MM.1S (cell line): ENCODE measurements around the gene MMP24.

Source experiments
- DNase-seq: peaks from one replicate; pipeline ENCODE4 v3.0.0-alpha.2; 2015
- H2AFZ ChIP-seq: fragments of 300-600 bp; sonication (generic); 2 replicates; pipeline ENCODE4 v1.6.0; 2016; ENCODE audit warnings: antibody characterized with exemption, low read length
- H3F3A ChIP-seq: fragments of 300-600 bp; sonication (generic); 2 replicates; pipeline ENCODE4 v1.6.1; 2016; ENCODE audit warnings: mild to moderate bottlenecking, antibody characterized with exemption, low read length, moderate library complexity, mixed read lengths; ENCODE audit not compliant: insufficient read depth
- H3K27ac ChIP-seq: fragments of 300-600 bp; sonication (generic); 2 replicates; pipeline ENCODE4 v1.5.1; 2016; ENCODE audit warnings: mild to moderate bottlenecking, low read length
- H3K27me3 ChIP-seq: fragments of 300-600 bp; sonication (generic); replicated peaks from 2 replicates; pipeline ENCODE4 v1.6.0; 2016; ENCODE audit warnings: low read length; ENCODE audit not compliant: insufficient read depth
- H3K36me3 ChIP-seq: fragments of 300-600 bp; sonication (generic); replicated peaks from 2 replicates; pipeline ENCODE4 v1.6.1; 2016; ENCODE audit warnings: mild to moderate bottlenecking, low read length, mixed read lengths; ENCODE audit not compliant: insufficient read depth
- H3K4me1 ChIP-seq: fragments of 300-600 bp; sonication (generic); 2 replicates; pipeline ENCODE4 v1.6.1; 2016; ENCODE audit warnings: low read length, mixed read lengths
- H3K4me2 ChIP-seq: fragments of 300-600 bp; sonication (generic); 2 replicates; pipeline ENCODE4 v1.6.0; 2016; ENCODE audit warnings: low read depth, low read length
- H3K4me3 ChIP-seq: fragments of 300-600 bp; sonication (generic); 2 replicates; pipeline ENCODE4 v1.5.1; 2016; ENCODE audit warnings: low read length, mixed read lengths
- H3K79me2 ChIP-seq: fragments of 300-600 bp; sonication (generic); 2 replicates; pipeline ENCODE4 v1.6.1; 2016; ENCODE audit warnings: mixed run types, low read length, mixed read lengths
- H3K9ac ChIP-seq: fragments of 300-600 bp; sonication (generic); 2 replicates; pipeline ENCODE4 v1.6.1; 2016; ENCODE audit warnings: low read length, mixed read lengths
- H3K9me2 ChIP-seq: fragments of 300-600 bp; sonication (generic); replicated peaks from 2 replicates; pipeline ENCODE4 v1.6.1; 2016; ENCODE audit warnings: mild to moderate bottlenecking, low read length, mixed read lengths; ENCODE audit not compliant: insufficient read depth
- H3K9me3 ChIP-seq: fragments of 300-600 bp; sonication (generic); replicated peaks from 2 replicates; pipeline ENCODE4 v1.6.1; 2016; ENCODE audit warnings: mild to moderate bottlenecking, low read length, mixed read lengths; ENCODE audit not compliant: insufficient read depth
- H4K20me1 ChIP-seq: fragments of 300-600 bp; sonication (generic); 2 replicates; pipeline ENCODE4 v1.6.1; 2016; ENCODE audit warnings: mild to moderate bottlenecking, low read length, moderate library complexity, mixed read lengths; ENCODE audit not compliant: insufficient read depth
- EZH2 ChIP-seq: fragments of 300-600 bp; sonication (generic); optimal IDR thresholded peaks from 2 replicates; pipeline ENCODE3; 2017; ENCODE audit warnings: low read depth, mild to moderate bottlenecking, antibody characterized with exemption, low read length, mixed read lengths
- EZH2phosphoT487 ChIP-seq: fragments of 300-600 bp; sonication (generic); IDR thresholded peaks from 2 replicates; pipeline ENCODE4 v1.6.1; 2018; ENCODE audit warnings: antibody characterized with exemption, low read length
- TF ChIP-seq, protein P1 (sequence below): fragments of 300-600 bp; sonication (generic); IDR thresholded peaks from 2 replicates; pipeline ENCODE4 v1.5.1; 2016; ENCODE audit warnings: antibody characterized with exemption, low read length, mixed read lengths

Gene MMP24

DNA sequence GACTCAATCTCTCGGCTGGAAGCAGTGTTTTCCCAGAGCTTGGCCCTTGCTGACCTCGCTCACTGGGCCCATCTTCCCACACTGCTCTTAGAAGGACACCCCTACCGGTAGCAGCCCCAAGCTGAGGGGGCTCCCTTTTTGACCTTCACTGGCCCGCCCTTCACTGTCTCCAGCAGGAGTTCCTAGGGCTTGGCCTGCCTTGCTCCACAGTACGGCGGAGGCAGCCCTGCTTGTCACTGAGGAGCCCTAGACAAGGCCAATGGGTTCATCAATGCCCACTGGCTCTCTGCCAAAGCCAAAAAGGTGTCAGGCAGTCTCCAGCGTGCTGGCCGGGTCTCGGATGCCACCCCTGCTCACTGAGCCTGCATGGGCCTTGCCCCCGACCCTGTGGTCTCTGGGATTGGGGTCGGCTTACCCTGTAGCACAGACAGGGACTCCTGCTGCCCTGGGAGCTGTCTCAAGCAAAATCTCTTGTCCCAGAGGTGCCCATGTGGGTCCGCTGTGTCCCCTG lies 49.3 kb downstream of the MMP24 start:
- TF ChIP-seq, protein P1, sequence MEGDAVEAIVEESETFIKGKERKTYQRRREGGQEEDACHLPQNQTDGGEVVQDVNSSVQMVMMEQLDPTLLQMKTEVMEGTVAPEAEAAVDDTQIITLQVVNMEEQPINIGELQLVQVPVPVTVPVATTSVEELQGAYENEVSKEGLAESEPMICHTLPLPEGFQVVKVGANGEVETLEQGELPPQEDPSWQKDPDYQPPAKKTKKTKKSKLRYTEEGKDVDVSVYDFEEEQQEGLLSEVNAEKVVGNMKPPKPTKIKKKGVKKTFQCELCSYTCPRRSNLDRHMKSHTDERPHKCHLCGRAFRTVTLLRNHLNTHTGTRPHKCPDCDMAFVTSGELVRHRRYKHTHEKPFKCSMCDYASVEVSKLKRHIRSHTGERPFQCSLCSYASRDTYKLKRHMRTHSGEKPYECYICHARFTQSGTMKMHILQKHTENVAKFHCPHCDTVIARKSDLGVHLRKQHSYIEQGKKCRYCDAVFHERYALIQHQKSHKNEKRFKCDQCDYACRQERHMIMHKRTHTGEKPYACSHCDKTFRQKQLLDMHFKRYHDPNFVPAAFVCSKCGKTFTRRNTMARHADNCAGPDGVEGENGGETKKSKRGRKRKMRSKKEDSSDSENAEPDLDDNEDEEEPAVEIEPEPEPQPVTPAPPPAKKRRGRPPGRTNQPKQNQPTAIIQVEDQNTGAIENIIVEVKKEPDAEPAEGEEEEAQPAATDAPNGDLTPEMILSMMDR: no peak
- TF ChIP-seq EZH2phosphoT487: no peak
- TF ChIP-seq EZH2: no peak
- Histone ChIP-seq H2AFZ (no peak overlapping the region), H3K4me1 (no peaks in the 10 kb centered on the region), H3K9ac (no peak overlapping the region), H3K9me3 (no peaks in the 10 kb centered on the region), H3K27me3 (no peaks in the 10 kb centered on the region), H3K36me3 (no peaks in the 10 kb centered on the region), H3K79me2 (peaks cover 25% of the 10 kb centered on the region), H3K4me3 (no peak overlapping the region), H4K20me1 (no peaks in the 10 kb centered on the region), H3F3A (peaks cover 14% of the 10 kb centered on the region), H3K4me2 (no peak overlapping the region), H3K9me2 (no peaks in the 10 kb centered on the region), H3K27ac (no peak overlapping the region)
- no peak for DNase-seq

DNA sequence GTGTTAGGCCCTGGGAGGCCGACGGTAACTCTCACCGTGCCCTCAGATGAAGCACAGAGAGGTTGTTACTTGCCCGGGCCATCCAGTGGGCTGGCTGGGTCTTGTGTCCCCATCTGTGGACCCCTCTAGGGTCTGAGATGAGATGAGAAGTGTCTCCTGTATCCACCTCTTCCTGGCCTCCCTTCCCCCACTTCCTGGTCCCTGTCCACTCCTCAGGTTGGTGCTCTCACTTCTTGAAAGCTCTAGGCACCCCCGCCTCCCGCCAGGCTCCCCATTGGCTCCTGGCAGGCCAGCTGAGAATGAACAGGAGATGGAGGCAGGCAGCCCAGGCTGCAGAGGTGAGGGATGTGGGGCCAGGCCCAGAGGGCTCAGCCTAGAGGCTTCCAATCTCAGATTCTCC lies 49.9 kb downstream of the MMP24 start:
- Histone ChIP-seq H3K79me2 (peaks cover 27% of the 10 kb centered on the region), H3K4me1 (no peaks in the 10 kb centered on the region), H3K27ac (no peak overlapping the region), H3K9me3 (no peaks in the 10 kb centered on the region), H4K20me1 (no peaks in the 10 kb centered on the region), H3K27me3 (no peaks in the 10 kb centered on the region), H3K4me3 (no peak overlapping the region), H3K4me2 (peak overlapping the region; percentile 95), H3K9me2 (no peaks in the 10 kb centered on the region), H3K36me3 (no peaks in the 10 kb centered on the region), H3F3A (peaks cover 14% of the 10 kb centered on the region), H3K9ac (peak overlapping the region; percentile 57; the same call in 1 of the 2 replicates), H2AFZ (no peak overlapping the region)
- no peak for DNase-seq
- TF ChIP-seq EZH2phosphoT487: no peak

DNA sequence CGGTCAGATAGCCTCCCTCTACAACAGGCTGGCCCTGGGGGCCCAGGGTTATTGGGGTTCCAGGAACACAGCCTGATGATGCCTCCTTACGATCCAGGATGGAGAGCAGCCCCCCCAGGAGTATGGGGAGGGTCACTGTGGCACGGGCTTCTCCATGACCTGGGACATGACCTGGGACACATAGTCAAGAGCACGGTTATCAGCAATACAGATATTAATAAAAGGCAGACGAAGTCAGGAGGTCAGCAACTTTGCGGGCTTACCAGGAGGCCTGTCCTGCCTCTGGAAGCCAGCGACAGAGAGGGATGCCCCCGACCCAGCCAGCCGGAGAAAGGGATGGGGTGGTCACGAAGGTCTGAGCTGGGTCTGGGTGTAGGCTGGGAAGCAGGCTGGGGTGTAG lies 50.6 kb downstream of the MMP24 start:
- Histone ChIP-seq H3K36me3 (no peaks in the 10 kb centered on the region), H2AFZ (peak overlapping the region; percentile 29; the same call in 1 of the 2 replicates), H3K79me2 (peaks cover 30% of the 10 kb centered on the region), H3K9me2 (no peaks in the 10 kb centered on the region), H3K4me1 (no peaks in the 10 kb centered on the region), H3K27me3 (no peaks in the 10 kb centered on the region), H3K9me3 (no peaks in the 10 kb centered on the region), H3F3A (peaks cover 14% of the 10 kb centered on the region), H3K9ac (peak overlapping the region; percentile 57), H3K4me2 (peak overlapping the region; percentile 95), H3K27ac (no peak overlapping the region), H3K4me3 (peak overlapping the region; percentile 69), H4K20me1 (no peaks in the 10 kb centered on the region)
- DNase-seq: no peak
- TF ChIP-seq, protein P1: no peak
- TF ChIP-seq EZH2phosphoT487 (no peak), EZH2 (no peak)

DNA sequence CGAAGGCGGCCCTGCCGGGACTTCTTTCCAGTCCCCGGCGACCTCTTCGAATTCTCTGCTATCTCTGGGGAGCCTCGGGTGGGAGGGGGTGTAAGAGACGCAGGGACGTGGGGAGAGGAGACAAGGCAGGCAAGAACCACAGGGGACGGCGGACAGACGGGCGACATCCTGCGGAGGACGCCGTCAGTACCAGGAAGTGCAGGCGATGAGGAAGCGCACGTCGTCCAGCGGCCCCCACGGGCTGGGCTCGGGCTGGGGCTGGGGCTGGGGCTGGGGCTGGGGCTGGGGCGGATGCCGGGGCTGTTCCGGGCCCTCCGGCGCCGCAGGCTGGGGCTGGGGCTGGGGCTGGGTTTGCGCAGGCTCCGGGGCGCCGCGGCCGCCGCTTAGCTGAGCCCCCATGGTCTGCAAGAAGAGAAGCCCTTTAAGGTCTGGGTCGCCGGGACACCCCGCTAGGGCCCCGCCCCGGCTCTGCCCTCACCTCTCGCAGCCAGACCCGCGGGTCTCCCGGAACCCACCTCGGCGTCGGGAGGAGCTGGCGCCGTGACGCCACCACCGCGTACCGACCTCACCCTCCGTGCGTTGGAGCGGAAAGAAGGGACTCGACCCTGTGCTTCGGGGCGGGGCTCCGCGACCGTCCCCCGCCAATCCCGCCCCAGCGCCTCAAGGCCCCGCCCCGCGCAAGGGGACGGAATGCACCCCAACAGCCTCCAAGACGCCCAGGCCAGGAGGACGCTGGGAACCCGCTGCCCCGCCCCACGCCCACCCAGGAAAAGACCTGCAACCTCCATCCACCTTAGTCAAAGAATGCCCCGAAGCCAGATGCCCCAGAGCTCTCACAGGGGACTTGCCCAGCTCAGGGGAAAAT lies 51.3 kb downstream of the MMP24 start, which contains the start of gene MMP24OS:
TSS of gene MMP24OS (minus strand) at position 592 of the 865 bp plus-strand sequence. CDS start at position 399, 193 bp downstream.
- Histone ChIP-seq H4K20me1 (no peaks in the 10 kb centered on the region), H3K79me2 (peaks cover 36% of the 10 kb centered on the region), H3K4me2 (peak within 1 kb of the TSS; percentile 95), H3K4me3 (peak within 1 kb of the TSS; percentile 69), H3K27me3 (no peaks in the 10 kb centered on the region), H3K27ac (peak within 1 kb of the TSS; percentile 66; the same call in 1 of the 2 replicates), H3F3A (peaks cover 14% of the 10 kb centered on the region), H2AFZ (peak within 1 kb of the TSS; percentile 39; the same call in 1 of the 2 replicates), H3K9me3 (no peaks in the 10 kb centered on the region), H3K4me1 (no peaks in the 10 kb centered on the region), H3K9me2 (no peaks in the 10 kb centered on the region), H3K9ac (peak within 1 kb of the TSS; percentile 76), H3K36me3 (no peaks in the 10 kb centered on the region)
- TF ChIP-seq, protein P1: peak; percentile 32; the same call in 1 of the 2 replicates
- TF ChIP-seq EZH2: no peak
- peak; percentile 87 for DNase-seq
